ENCODE results near the gene UNC5C.

Gene UNC5C

GRCh38 chr4:95548738-95549245 is at the start of gene UNC5C:
UNC5C (minus strand) TSS chr4:95548973.
- no peak for DNase-seq (ENCODE audit: low read depth)

DNA sequence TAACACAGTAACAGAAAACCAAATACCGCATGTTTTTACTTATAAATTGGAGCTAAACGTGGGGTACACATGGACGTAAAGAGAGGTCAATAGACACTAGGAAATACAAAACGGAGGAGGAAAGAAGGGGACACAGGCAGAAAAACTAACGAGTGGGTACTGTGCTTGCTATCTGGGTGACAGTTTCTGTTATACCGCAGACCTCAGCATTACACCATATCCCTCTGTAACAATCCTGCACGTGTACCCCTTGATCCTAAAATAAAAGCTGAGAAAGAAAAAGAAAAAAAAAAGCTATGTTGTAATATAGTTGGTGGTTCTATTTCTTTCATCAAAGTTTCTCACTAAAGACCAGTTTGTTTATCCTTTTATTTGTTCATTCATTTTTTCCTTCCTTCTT is 47.9 kb upstream of the UNC5C start:
- no peak for DNase-seq (ENCODE audit: low read depth)

- no peak for DNase-seq (ENCODE audit: low read depth)
Measured at GRCh38 chr4:95594629-95595028, 45.9 kb upstream of the UNC5C start.

DNA sequence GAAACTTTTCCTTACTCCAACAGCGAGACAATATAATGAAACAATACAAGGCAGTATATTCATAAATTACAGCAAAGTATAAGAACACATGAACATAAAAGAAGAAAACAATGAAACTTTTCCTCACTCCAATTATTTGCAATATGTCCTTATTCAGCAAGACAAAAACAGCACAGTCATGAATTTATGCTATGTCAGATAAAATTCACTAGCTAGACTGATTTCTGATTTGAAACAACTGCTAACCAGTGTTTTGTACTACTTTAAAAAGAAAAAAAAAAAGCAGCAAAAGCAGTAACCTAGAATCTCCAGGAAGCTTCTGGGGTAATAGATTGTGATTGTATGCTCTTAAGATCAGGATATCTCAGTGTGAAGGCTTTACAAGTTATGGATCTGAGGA is 45.2 kb upstream of the UNC5C start:
- DNase-seq (ENCODE audit: low read depth) = no peak

DNA sequence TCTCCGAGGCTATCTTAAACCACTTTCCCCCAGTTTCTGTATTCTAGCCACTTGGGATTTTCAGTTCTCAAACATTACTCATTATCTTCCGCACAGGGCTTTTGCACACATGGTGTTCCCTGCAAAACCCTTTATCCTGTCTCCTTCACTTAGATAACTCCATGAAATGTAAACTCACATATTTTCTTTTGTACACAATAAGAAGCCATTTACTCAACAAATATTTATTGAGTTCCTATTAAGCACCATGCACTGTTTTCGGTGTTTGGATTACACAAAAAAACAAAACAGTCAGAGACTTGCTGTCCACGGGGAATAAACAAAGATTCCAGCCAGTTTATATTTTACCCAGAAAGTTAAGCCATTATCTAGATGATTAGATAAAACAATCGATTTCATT is 42.5 kb upstream of the UNC5C start:
- DNase-seq (ENCODE audit: low read depth) = no peak

GRCh38 chr4:95590615-95591014 is 41.8 kb upstream of the UNC5C start:
- no peak for DNase-seq (ENCODE audit: low read depth)

DNA sequence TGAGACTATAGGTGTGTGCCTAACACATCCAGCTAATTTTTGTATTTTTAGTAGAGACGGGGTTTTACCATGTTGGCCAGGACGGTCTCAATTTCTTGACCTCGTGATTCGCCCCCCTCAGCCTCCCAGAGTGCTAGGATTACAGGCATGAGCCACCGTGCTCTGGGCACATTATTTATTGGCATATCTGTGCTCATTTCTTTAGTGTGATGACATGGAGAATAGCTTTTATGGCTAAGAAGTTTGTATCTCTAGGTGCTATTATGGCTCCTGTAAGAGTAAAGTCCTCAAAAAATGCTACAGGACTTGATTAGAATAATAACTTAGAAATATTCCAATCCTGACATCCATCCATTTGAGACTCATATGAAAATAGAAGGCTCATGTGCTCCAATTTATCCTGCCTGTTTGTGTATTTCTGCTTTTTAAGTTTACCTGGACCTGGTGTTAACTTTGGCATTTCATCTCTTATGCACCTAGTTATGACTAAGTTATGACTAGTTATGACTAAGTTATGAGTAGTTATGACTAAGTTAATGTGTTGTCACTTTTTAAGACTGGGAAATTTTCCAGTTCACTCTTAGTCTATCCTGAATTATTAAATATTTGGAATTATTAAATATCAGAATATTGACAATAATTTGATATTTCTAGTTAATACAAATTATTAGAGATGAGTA is 36.4 kb upstream of the UNC5C start:
- peak; percentile 22 for DNase-seq (ENCODE audit: low read depth)

GRCh38 chr4:95580226-95580625 is 31.5 kb upstream of the UNC5C start:
- no peak for DNase-seq (ENCODE audit: low read depth)

DNA sequence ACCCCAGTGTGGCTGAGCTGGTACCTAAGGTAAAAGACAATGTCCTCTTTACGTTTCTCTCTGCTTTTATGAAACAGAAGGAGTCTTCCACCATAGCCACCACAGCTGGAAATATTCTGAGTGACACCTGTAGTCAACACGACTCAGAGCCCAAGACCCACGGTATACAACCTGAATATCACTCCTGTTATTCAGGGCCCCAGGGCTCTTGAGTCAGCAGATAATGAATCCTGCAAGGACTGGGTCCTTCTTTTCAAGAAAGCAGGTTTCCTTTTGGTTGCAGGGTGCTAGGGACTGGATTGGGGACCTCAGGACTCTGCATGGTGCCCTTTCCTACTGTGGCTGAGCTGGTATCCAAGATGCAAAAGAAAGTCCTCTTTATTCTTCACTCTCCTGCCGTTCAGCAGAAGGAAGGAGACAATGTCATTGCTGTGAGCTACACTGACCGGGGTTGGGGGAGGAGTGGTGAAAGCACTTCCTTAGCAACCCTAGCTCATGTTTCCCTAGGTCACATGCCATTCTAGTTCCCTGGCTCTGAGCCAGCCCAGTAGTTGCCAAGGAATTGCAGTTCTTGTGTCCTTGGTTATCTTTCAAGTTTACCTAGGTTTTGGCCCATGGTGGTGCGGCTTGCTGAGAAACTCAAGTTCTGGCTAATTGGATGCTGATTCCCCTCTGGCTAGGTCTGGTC is 23.7 kb upstream of the UNC5C start:
- DNase-seq (ENCODE audit: low read depth) = no peak

- no peak for DNase-seq (ENCODE audit: low read depth)
Measured at GRCh38 chr4:95571577-95571976, 22.8 kb upstream of the UNC5C start.

- DNase-seq (ENCODE audit: low read depth) = no peak
Measured at GRCh38 chr4:95563638-95564337, 15.0 kb upstream of the UNC5C start.

DNA sequence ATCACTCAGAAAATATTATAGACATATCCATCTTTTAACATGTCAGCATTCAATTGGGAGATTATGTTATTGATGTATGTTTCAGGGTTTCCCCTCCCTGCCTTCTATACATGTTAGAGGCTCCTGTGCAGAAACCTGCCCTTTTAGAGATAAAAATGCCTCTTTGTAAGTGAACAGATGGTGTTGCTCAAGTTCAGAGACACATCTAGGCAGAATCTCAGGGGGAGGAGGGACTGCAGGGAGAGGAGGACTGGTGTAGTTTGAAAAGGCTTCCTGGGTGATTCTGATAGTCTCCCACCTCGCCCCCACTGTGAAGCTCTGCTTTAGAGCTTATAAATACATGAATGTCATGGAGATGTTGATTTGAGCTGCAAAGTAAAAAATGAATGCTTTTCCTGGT is 12.0 kb upstream of the UNC5C start:
- no peak for DNase-seq (ENCODE audit: low read depth)

DNA sequence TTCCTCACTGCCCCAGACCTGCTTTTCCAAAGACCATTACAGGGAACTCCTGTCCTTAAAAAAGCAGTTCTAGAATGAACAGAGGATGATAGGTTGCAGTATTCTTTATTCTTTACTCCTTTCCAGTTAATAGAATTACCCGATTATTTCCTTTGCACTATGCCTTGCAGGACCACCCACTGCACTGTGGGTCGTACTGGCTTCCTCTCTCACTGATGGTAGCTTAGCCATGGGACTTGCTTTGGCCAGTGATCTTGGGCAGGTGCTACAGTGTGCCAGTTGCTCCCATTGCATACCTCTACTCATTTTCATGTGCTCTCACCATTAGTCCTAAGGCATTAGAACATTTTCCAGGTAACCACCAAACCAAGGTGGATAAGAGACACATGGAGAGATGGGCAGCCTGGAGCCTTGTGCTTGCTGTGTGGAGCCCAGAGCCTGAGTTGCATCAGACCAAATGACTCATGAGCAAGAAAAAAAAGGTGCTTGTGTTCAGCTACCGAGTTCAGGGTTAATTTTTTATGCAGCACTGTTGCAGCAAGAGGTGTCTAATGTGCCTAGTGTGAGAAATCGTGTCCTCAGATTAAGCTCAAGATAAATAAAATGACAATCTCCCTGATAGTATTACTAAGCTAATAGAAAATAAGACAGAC is 7.6 kb upstream of the UNC5C start:
- DNase-seq (ENCODE audit: low read depth) = no peak

DNA sequence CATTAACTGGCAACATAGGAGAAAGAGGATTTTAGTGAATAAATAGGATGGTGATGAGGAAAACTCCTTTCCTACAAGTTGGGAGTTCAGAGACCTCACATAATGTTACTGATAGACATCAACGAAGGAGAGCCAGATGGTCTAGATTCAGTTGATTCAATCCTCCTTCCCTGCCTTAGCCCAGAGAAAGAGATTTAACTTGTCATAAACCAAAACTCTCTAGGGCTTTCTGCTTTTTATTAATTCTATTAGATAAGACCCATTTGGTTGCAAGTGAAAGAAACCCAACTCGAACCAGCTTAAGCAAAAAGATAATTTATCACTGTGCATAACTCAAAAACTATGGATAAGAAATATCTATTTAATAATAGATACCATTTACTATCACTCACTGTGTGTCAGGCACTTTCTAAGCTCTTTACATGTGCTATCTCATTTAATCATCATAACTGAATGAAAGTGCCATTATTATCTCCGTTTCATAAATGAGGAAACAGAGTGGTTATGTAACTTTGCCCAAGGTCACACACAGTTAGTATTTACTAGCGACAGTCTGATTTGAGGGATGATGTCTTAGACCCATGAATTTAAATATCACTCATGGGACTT is 4.3 kb upstream of the UNC5C start:
- no peak for DNase-seq (ENCODE audit: low read depth)

DNA sequence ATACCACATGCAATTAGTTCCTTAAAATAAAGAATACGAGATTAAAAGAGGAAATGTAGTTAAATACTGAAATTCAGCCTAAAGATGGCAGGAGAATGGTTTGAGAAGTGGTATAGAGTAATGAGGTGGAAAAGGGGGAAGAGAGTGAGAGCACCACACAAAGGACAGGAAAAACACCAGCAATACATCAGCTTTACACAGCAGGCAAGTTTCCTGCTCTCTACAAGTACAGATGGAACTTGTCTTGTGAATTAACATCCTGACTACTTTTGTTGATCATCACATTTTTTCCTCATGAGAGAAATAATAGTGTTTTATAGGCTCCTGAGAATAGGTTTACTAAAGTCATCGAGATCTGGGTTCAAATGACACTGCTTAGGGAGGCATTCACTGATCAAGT is 2.9 kb upstream of the UNC5C start:
- DNase-seq (ENCODE audit: low read depth) = no peak

DNA sequence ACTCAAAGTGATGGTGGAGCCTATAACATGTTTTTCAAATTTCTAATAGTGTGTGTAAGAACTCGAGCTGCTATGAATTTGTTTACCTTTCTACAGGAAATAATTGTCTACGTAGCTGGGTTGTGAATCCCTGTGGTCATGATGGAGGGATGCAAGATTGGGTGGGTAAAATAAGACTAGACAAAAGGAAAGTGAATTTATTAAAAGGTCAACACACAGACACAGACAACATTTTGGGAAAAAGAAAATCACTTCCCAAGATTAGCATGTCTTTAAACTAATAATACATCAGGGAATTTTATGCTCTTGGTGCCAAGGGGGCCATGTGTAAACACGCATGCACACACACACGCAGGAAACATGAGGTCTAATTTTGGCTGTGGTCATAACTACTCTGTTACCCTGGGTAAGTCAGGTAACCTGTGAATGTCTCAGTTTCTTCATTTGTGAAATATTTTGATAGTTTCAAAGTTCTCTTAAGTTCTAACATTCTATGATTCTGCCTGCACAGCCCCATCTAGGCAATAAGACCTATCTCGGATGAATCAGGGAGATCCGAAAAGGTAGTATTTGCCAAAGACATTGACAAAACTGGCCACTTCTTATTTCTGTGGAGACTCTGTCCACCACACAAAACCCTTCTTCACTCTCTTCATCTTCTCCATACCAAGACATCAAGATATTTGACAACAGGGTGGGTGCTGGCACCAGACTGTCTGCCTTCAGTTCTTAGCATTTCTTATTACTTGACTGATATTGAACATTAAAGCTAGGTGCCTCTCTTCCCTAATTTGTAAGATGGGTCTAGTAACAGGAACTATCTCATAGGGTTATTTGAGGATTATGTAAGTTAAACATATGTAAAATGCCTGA is 1.6 kb upstream of the UNC5C start:
- DNase-seq (ENCODE audit: low read depth) = no peak

GRCh38 chr4:95549246-95550114 is 707 bp upstream of the UNC5C start:
- no peak for DNase-seq (ENCODE audit: low read depth)

GRCh38 chr4:95547715-95548471 is 880 bp downstream of the UNC5C start:
- DNase-seq (ENCODE audit: low read depth) = no peak
